B cell (primary cell): ENCODE measurements around the gene HK2. TPM values are rescaled to one million over a fixed set of nuclear protein-coding genes. Genes with fewer than 3 reads are reported as not detected.

Experiments
- ATAC-seq: fragments of 200-7000 bp; cut with Tn5 transposase; one replicate; pipeline ENCODE4 v1.10.0; 2021; ENCODE audit warnings: low read depth, mild to moderate bottlenecking, moderate number of reproducible peaks, moderate library complexity
- CTCF ChIA-PET: fragments of 350-600 bp; sonication (Branson Sonifier 250); formaldehyde crosslinking; loops from one replicate; lab custom pipeline; 2021; ENCODE audit warnings: antibody characterized with exemption, inconsistent platforms; lab: Charles Lee
- POLR2A ChIA-PET: fragments of 350-600 bp; sonication (Branson Sonifier 250); formaldehyde crosslinking; loops from one replicate; lab custom pipeline; 2021; ENCODE audit warnings: antibody characterized with exemption; lab: Charles Lee
- DNase-seq: peaks from one replicate; pipeline ENCODE4 v3.0.0; 2013
- H2AFZ ChIP-seq: 2 replicates; pipeline ENCODE4 v1.6.1; 2012; ENCODE audit warnings: mild to moderate bottlenecking, low read depth, low read length; ENCODE audit not compliant: insufficient read depth, poor library complexity, severe bottlenecking
- H3K27ac ChIP-seq, 2 donors: 1 replicate in 1 of 2; 2 replicates in 1 of 2; pipeline ENCODE4 v1.5.1; 2012 to 2013; ENCODE audit warnings: low read length in 2 of 2, mild to moderate bottlenecking in 2 of 2, moderate library complexity in 1 of 2
- H3K27me3 ChIP-seq, 4 experiments: fragments of 200-600 bp in 1 of 4; sonication (generic) in 1 of 4; replicated peaks in 1 of 4; 1 replicate in 2 of 4; 2 replicates in 2 of 4; pipeline versions ENCODE4 v1.6.1 to v1.7.0; 2013 to 2016; ENCODE audit warnings: low read length in 3 of 4, mild to moderate bottlenecking in 2 of 4, mixed read lengths in 1 of 4, moderate library complexity in 1 of 4; ENCODE audit not compliant: insufficient read depth in 4 of 4, control insufficient read depth in 3 of 4; ENCODE audit errors: control extremely low read depth in 1 of 4
- H3K36me3 ChIP-seq, 2 experiments: replicated peaks in 1 of 2; 1 replicate in 1 of 2; 2 replicates in 1 of 2; pipeline versions ENCODE4 v1.6.1 to v1.7.1; 2013; ENCODE audit warnings: low read length in 1 of 2; ENCODE audit not compliant: insufficient read depth in 2 of 2, control insufficient read depth in 1 of 2; ENCODE audit errors: control extremely low read depth in 1 of 2, extremely low read depth in 1 of 2
- H3K4me1 ChIP-seq, 2 donors: fragments of 200-600 bp in 1 of 2; sonication (generic) in 1 of 2; 1 replicate in 1 of 2; 2 replicates in 1 of 2; pipeline versions ENCODE4 v1.5.1 to v1.6.1; 2013 to 2017; ENCODE audit warnings: low read length in 2 of 2; ENCODE audit not compliant: control insufficient read depth in 2 of 2, insufficient read depth in 2 of 2
- H3K4me2 ChIP-seq: replicated peaks from 2 replicates; pipeline ENCODE3; 2012; ENCODE audit warnings: mild to moderate bottlenecking, low read depth, low read length; ENCODE audit not compliant: poor library complexity, severe bottlenecking
- H3K4me3 ChIP-seq, 5 experiments: fragments of 200-600 bp in 1 of 5; sonication (generic) in 1 of 5; 1 replicate in 3 of 5; 2 replicates in 2 of 5; pipeline versions ENCODE4 v1.5.1 to v1.7.0; 2011 to 2016; ENCODE audit warnings: low read length in 4 of 5, mild to moderate bottlenecking in 4 of 5, low read depth in 2 of 5, control low read depth in 1 of 5, moderate library complexity in 1 of 5; ENCODE audit not compliant: insufficient read depth in 1 of 5; ENCODE audit errors: control extremely low read depth in 1 of 5, extremely low read depth in 1 of 5
- H3K79me2 ChIP-seq: fragments of 200-600 bp; sonication (generic); one replicate; pipeline ENCODE4 v1.6.0; 2016; ENCODE audit warnings: low read length; ENCODE audit not compliant: control insufficient read depth, insufficient read depth
- H3K9ac ChIP-seq: fragments of 200-600 bp; sonication (generic); 2 replicates; pipeline ENCODE4 v1.6.1; 2017; ENCODE audit warnings: mild to moderate bottlenecking, low read length, moderate library complexity
- H3K9me3 ChIP-seq, 3 donors: one replicate each; pipeline versions ENCODE4 v1.6.1 to v1.7.1; 2013; ENCODE audit warnings: low read length in 2 of 3; ENCODE audit not compliant: control insufficient read depth in 2 of 3, insufficient read depth in 1 of 3; ENCODE audit errors: control extremely low read depth in 1 of 3
- H4K20me1 ChIP-seq: 2 replicates; pipeline ENCODE4 v1.6.0; 2012; ENCODE audit warnings: mild to moderate bottlenecking, low read length; ENCODE audit not compliant: insufficient read depth, control insufficient read depth, poor library complexity, severe bottlenecking
- H3K27ac Mint-ChIP-seq: one replicate; pipeline ENCODE4 v1.8.0; 2021; ENCODE audit warnings: mixed read lengths
- H3K27me3 Mint-ChIP-seq: one replicate; pipeline ENCODE4 v1.8.0; 2021; ENCODE audit warnings: mixed read lengths
- H3K4me1 Mint-ChIP-seq: one replicate; pipeline ENCODE4 v1.8.0; 2021; ENCODE audit warnings: mixed read lengths
- H3K4me3 Mint-ChIP-seq: one replicate; pipeline ENCODE4 v1.8.0; 2021; ENCODE audit warnings: mixed read lengths
- H3K9me3 Mint-ChIP-seq: one replicate; pipeline ENCODE4 v1.8.0; 2022; ENCODE audit warnings: mixed read lengths; ENCODE audit not compliant: insufficient read depth
- CTCF ChIP-seq: fragments of 200-600 bp; IDR thresholded peaks from one replicate; pipeline ENCODE4 v1.8.0; 2022; ENCODE audit warnings: antibody characterized with exemption, mild to moderate bottlenecking
- EZH2 ChIP-seq: IDR thresholded peaks from 2 replicates; pipeline ENCODE4 v1.6.1; 2012; ENCODE audit warnings: borderline replicate concordance, low read depth, mild to moderate bottlenecking, moderate library complexity, low read length; ENCODE audit not compliant: insufficient read depth, poor library complexity, severe bottlenecking
- WGBS: methylation state at CpG from one replicate; pipeline ENCODE4 v1.1.5; 2013; ENCODE audit warnings: missing lambda C conversion rate; ENCODE audit not compliant: insufficient coverage; 5-methylcytosine and 5-hydroxymethylcytosine counted together
- intact Hi-C: fragments of 100-400 bp; cut with micrococcal nuclease; formaldehyde crosslinking; loops from one replicate; pipeline ENCODE4 v1.10.0; 2022
- polyA plus RNA-seq: library from polyadenylated mRNA; depleted of rRNA; stranded (reverse); fragments of >200 nt; gene quantifications from 2 replicates; pipeline ENCODE4 v1.2.3, GENCODE V29; 2012
- total RNA-seq, 2 donors: library from RNA; stranded (reverse); fragments of 120-200 nt in 1 of 2; gene quantifications; 1 replicate in 1 of 2; 2 replicates in 1 of 2; pipeline versions ENCODE4 v1.2.3 to v1.2.4, GENCODE V29; 2013 to 2022

Gene HK2
- total and polyA plus RNA-seq, 2 donors (not counting 1 experiment from before 2014, with no cell fraction given), result 5.0 to 5.7 TPM

- intact Hi-C loops, result no loop called here
- H3K4me2 ChIP-seq, result no peak overlapping the region
- H3K79me2 ChIP-seq, result peaks cover 22% of the 10 kb centered on the region
- no peaks in the 10 kb centered on the region for H3K27me3 ChIP-seq
- POLR2A ChIA-PET, result no interaction called here
- peaks cover 16 to 30% of the 10 kb centered on the region in 2 donors for H3K4me1 ChIP-seq
- no peak overlapping the region for H3K4me3 Mint-ChIP-seq
- no peak for DNase-seq
- no peak overlapping the region for H3K9ac ChIP-seq
- H3K27me3 Mint-ChIP-seq, result no peaks in the 10 kb centered on the region
- H3K27ac Mint-ChIP-seq, result no peak overlapping the region
- H3K36me3 ChIP-seq, result peaks cover 0 to 3% of the 10 kb centered on the region in 2 experiments
- WGBS, result 91% methylated on average over 9 of the region's 17 CpGs
- no peak overlapping the region for H3K4me3 ChIP-seq
- H3K9me3 Mint-ChIP-seq, result no peaks in the 10 kb centered on the region
- TF ChIP-seq CTCF (no peak), EZH2 (no peak)
- H4K20me1 ChIP-seq, result no peaks in the 10 kb centered on the region
- ATAC-seq, result no peak
- no peak overlapping the region for H2AFZ ChIP-seq
- H3K4me1 Mint-ChIP-seq, result peaks cover 32% of the 10 kb centered on the region
- H3K27ac ChIP-seq, result no peak overlapping the region
- no peaks in the 10 kb centered on the region for H3K9me3 ChIP-seq
- CTCF ChIA-PET, result interaction anchor here (0.6 to 2.1 kb wide), 4 partner anchors 11 to 147 kb away, joined by 4 to 9 read pairs (median 6); no protein-coding TSS in a partner anchor
Observed at GRCh38 chr2:74862020-74862964, 28.4 kb downstream of the HK2 start.

GRCh38 chr2:74863802-74864248, 29.9 kb downstream of the HK2 start:
- no peaks in the 10 kb centered on the region for H3K27me3 Mint-ChIP-seq
- no peaks in the 10 kb centered on the region for H3K9me3 Mint-ChIP-seq
- no peak for ATAC-seq
- H4K20me1 ChIP-seq, result no peaks in the 10 kb centered on the region
- no peak overlapping the region for H3K4me3 ChIP-seq
- DNase-seq, result no peak
- H3K4me2 ChIP-seq, result peak overlapping the region; percentile 36
- intact Hi-C loops, result no loop called here
- peak overlapping the region; percentile 20 for H3K27ac Mint-ChIP-seq
- H3K9me3 ChIP-seq, result no peaks in the 10 kb centered on the region
- ChIA-PET POLR2A (no interaction called here), CTCF (interaction anchor here (1.0 to 2.1 kb wide), 3 partner anchors 10 to 149 kb away, joined by 3 to 9 read pairs (median 4); no protein-coding TSS in a partner anchor)
- peaks cover 17% of the 10 kb centered on the region for H3K79me2 ChIP-seq
- 71% methylated on average over 2 of the region's 3 CpGs for WGBS
- no peaks in the 10 kb centered on the region for H3K27me3 ChIP-seq
- no peak overlapping the region for H3K27ac ChIP-seq
- peaks cover 34% of the 10 kb centered on the region for H3K4me1 Mint-ChIP-seq
- H3K9ac ChIP-seq, result peak overlapping the region; percentile 10
- TF ChIP-seq EZH2, result no peak
- H3K36me3 ChIP-seq, result peaks cover 0 to 11% of the 10 kb centered on the region in 2 experiments
- peaks cover 16 to 30% of the 10 kb centered on the region in 2 donors for H3K4me1 ChIP-seq
- H2AFZ ChIP-seq, result peak overlapping the region; percentile 25
- H3K4me3 Mint-ChIP-seq, result peak overlapping the region; percentile 39
